Breast epithelium (tissue), 4 donors: Measurements from ENCODE around the gene GNG10. TPM values are rescaled to one million over a fixed set of nuclear protein-coding genes. Genes with fewer than 3 reads are reported as not detected.

ENCODE experiments used
- DNase-seq, 2 donors: peaks; one replicate each; pipeline ENCODE4 v3.0.0-alpha.2; 2019; ENCODE audit warnings: low spot score in 2 of 2
- H3K27ac ChIP-seq, 2 donors: fragments of 200-600 bp; sonication (generic) in 1 of 2; one replicate each; pipeline ENCODE4 v1.5.1; 2016 to 2019; ENCODE audit warnings: mild to moderate bottlenecking in 1 of 2
- H3K27me3 ChIP-seq, 2 donors: fragments of 200-600 bp; sonication (generic) in 1 of 2; one replicate each; pipeline versions ENCODE4 v1.5.1 to v1.6.0; 2017 to 2019; ENCODE audit warnings: control low read depth in 1 of 2, mild to moderate bottlenecking in 1 of 2
- H3K36me3 ChIP-seq: fragments of 200-600 bp; one replicate; pipeline ENCODE4 v1.5.1; 2019
- H3K4me1 ChIP-seq, 2 donors: fragments of 200-600 bp; sonication (generic); one replicate each; pipeline ENCODE4 v1.5.1; 2016 to 2019; ENCODE audit warnings: control low read depth in 1 of 2
- H3K4me3 ChIP-seq, 3 donors: fragments of 200-600 bp; sonication (generic); 1 replicate in 2 of 3; 2 replicates in 1 of 3; pipeline ENCODE4 v1.5.1; 2016 to 2019; ENCODE audit warnings: mild to moderate bottlenecking in 3 of 3, moderate library complexity in 2 of 3
- H3K9me3 ChIP-seq, 2 donors: fragments of 200-600 bp; sonication (generic) in 1 of 2; one replicate each; pipeline ENCODE4 v1.5.1; 2016 to 2019; ENCODE audit warnings: control low read depth in 1 of 2
- CTCF ChIP-seq, 3 donors: fragments of 450-650 bp; IDR thresholded peaks; one replicate each; pipeline ENCODE4 v1.5.1; 2016 to 2017; ENCODE audit warnings: antibody characterized with exemption in 3 of 3, mild to moderate bottlenecking in 3 of 3, moderate library complexity in 3 of 3
- POLR2A ChIP-seq: fragments of 450-650 bp; IDR thresholded peaks from one replicate; pipeline ENCODE4 v1.6.1; 2016; ENCODE audit warnings: antibody characterized with exemption, mild to moderate bottlenecking, moderate library complexity
- POLR2AphosphoS5 ChIP-seq, 3 donors: sonication (generic); formaldehyde crosslinking; IDR thresholded peaks; one replicate each; pipeline ENCODE4 v1.6.1; 2017; ENCODE audit warnings: antibody characterized with exemption in 3 of 3
- intact Hi-C: fragments of 100-400 bp; cut with DNase I; formaldehyde crosslinking; loops from one replicate; pipeline ENCODE4 v1.15.1; 2023; ENCODE audit warnings: low total_unique reads
- total RNA-seq, 3 donors: library from RNA; depleted of rRNA; stranded (reverse); fragments of >200 nt; gene quantifications; one replicate each; pipeline ENCODE4 v1.1.0, GENCODE V29; 2016

Gene GNG10
- total RNA-seq, 3 donors from 2014 or later, result 53.4 to 95.7 (median 91.4) TPM

- Histone ChIP-seq H3K27me3 (no peaks in the 10 kb centered on the region), H3K4me1 (no peaks in the 10 kb centered on the region), H3K9me3 (no peaks in the 10 kb centered on the region), H3K36me3 (no peaks in the 10 kb centered on the region), H3K27ac (no peak overlapping the region), H3K4me3 (no peak overlapping the region)
- no peak for TF ChIP-seq POLR2A
- no peak for TF ChIP-seq POLR2AphosphoS5 (IDR thresholded peaks at IDR 0.05)
- no peak for TF ChIP-seq CTCF (IDR thresholded peaks at IDR 0.05)
- intact Hi-C loops, result no loop called here
- no peak for DNase-seq
Observed at GRCh38 chr9:111715471-111715870, 54.1 kb downstream of the GNG10 start.

- Histone ChIP-seq H3K36me3 (no peaks in the 10 kb centered on the region), H3K4me1 (no peaks in the 10 kb centered on the region), H3K4me3 (no peak overlapping the region), H3K9me3 (no peaks in the 10 kb centered on the region), H3K27ac (no peak overlapping the region), H3K27me3 (no peaks in the 10 kb centered on the region)
- intact Hi-C loops, result no loop called here
- DNase-seq, result no peak
- TF ChIP-seq CTCF (IDR thresholded peaks at IDR 0.05) (no peak), POLR2AphosphoS5 (IDR thresholded peaks at IDR 0.05) (no peak), POLR2A (no peak)
Observed at GRCh38 chr9:111719541-111719940, 58.1 kb downstream of the GNG10 start.

Other genes starting within 250 kb of the GNG10 start
- 100 to 1,000 TPM in 1 of 3 donors, 10 to 100 TPM in 2; 91.6 to 159 (median 94.1) TPM for gene ECPAS, start 177.2 kb upstream of the GNG10 start, total RNA-seq
- gene ZNF483, start 136.4 kb upstream of the GNG10 start, total RNA-seq, result 10 to 100 TPM in 2 of 3 donors, 1 to 10 TPM in 1; 5.9 to 24.9 (median 16.4) TPM
- 10 to 100 TPM; 30.0 to 87.1 (median 68.2) TPM for gene PTGR1, start 62.0 kb upstream of the GNG10 start, total RNA-seq
- 10 to 100 TPM; 10.5 to 13.0 (median 11.7) TPM for gene DNAJC25, start 30.3 kb upstream of the GNG10 start, total RNA-seq
- under 1 TPM in 1 of 3 donors, not detected in 2; 0.33 TPM for gene SHOC1, start 133.3 kb downstream of the GNG10 start, total RNA-seq
- 10 to 100 TPM; 22.4 to 57.1 (median 55.1) TPM for gene UGCG, start 235.2 kb downstream of the GNG10 start, total RNA-seq